ENCODE results near the gene ATP6V0E2.

GRCh38 chr7:149850007-149850594, 23.7 kb upstream of the ATP6V0E2 start:
- TF ChIP-seq POLR2A (IDR thresholded peaks at IDR 0.05; ENCODE audit: low read length) (no peak), BHLHE40 (IDR thresholded peaks at IDR 0.05; ENCODE audit: low read depth, low read length) (no peak), RARB (CRISPR knock-in tag; IDR thresholded peaks at IDR 0.05) (no peak), HMGXB4 (CRISPR knock-in tag; IDR thresholded peaks at IDR 0.05; ENCODE audit: borderline replicate concordance) (no peak), ESRRA (IDR thresholded peaks at IDR 0.05; ENCODE audit: borderline replicate concordance, low read length) (no peak), EP300 (IDR thresholded peaks at IDR 0.05) (no peak), SMC3 (IDR thresholded peaks at IDR 0.05) (no peak), HDAC2 (IDR thresholded peaks at IDR 0.05) (no peak)
- TF ChIP-seq, protein P1, sequence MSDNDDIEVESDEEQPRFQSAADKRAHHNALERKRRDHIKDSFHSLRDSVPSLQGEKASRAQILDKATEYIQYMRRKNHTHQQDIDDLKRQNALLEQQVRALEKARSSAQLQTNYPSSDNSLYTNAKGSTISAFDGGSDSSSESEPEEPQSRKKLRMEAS (IDR thresholded peaks at IDR 0.05), result no peak
- TF ChIP-seq, protein P2, sequence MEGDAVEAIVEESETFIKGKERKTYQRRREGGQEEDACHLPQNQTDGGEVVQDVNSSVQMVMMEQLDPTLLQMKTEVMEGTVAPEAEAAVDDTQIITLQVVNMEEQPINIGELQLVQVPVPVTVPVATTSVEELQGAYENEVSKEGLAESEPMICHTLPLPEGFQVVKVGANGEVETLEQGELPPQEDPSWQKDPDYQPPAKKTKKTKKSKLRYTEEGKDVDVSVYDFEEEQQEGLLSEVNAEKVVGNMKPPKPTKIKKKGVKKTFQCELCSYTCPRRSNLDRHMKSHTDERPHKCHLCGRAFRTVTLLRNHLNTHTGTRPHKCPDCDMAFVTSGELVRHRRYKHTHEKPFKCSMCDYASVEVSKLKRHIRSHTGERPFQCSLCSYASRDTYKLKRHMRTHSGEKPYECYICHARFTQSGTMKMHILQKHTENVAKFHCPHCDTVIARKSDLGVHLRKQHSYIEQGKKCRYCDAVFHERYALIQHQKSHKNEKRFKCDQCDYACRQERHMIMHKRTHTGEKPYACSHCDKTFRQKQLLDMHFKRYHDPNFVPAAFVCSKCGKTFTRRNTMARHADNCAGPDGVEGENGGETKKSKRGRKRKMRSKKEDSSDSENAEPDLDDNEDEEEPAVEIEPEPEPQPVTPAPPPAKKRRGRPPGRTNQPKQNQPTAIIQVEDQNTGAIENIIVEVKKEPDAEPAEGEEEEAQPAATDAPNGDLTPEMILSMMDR (IDR thresholded peaks at IDR 0.05), result no peak
- TF ChIP-seq, protein P3, sequence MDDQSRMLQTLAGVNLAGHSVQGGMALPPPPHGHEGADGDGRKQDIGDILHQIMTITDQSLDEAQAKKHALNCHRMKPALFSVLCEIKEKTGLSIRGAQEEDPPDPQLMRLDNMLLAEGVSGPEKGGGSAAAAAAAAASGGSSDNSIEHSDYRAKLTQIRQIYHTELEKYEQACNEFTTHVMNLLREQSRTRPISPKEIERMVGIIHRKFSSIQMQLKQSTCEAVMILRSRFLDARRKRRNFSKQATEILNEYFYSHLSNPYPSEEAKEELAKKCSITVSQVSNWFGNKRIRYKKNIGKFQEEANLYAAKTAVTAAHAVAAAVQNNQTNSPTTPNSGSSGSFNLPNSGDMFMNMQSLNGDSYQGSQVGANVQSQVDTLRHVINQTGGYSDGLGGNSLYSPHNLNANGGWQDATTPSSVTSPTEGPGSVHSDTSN (IDR thresholded peaks at IDR 0.05), result no peak
- TF ChIP-seq, protein P4, sequence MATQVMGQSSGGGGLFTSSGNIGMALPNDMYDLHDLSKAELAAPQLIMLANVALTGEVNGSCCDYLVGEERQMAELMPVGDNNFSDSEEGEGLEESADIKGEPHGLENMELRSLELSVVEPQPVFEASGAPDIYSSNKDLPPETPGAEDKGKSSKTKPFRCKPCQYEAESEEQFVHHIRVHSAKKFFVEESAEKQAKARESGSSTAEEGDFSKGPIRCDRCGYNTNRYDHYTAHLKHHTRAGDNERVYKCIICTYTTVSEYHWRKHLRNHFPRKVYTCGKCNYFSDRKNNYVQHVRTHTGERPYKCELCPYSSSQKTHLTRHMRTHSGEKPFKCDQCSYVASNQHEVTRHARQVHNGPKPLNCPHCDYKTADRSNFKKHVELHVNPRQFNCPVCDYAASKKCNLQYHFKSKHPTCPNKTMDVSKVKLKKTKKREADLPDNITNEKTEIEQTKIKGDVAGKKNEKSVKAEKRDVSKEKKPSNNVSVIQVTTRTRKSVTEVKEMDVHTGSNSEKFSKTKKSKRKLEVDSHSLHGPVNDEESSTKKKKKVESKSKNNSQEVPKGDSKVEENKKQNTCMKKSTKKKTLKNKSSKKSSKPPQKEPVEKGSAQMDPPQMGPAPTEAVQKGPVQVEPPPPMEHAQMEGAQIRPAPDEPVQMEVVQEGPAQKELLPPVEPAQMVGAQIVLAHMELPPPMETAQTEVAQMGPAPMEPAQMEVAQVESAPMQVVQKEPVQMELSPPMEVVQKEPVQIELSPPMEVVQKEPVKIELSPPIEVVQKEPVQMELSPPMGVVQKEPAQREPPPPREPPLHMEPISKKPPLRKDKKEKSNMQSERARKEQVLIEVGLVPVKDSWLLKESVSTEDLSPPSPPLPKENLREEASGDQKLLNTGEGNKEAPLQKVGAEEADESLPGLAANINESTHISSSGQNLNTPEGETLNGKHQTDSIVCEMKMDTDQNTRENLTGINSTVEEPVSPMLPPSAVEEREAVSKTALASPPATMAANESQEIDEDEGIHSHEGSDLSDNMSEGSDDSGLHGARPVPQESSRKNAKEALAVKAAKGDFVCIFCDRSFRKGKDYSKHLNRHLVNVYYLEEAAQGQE (IDR thresholded peaks at IDR 0.05), result no peak
